H1 (cell line): ENCODE data around the gene HIVEP2. TPM values are rescaled to one million over a fixed set of nuclear protein-coding genes. Genes with fewer than 3 reads are reported as not detected.

Experiments used
- CTCF ChIA-PET: fragments of 300-600 bp; sonication (Branson Sonifier 250); formaldehyde crosslinking; loops from one replicate; lab custom pipeline; 2021; ENCODE audit not compliant: partially characterized antibody; lab: Charles Lee
- POLR2A ChIA-PET: fragments of 300-600 bp; sonication (Branson Sonifier 250); formaldehyde crosslinking; loops from one replicate; lab custom pipeline; 2021; ENCODE audit warnings: inconsistent platforms; ENCODE audit not compliant: partially characterized antibody; lab: Charles Lee
- DNase-seq, 2 experiments: peaks; one replicate each; pipeline versions ENCODE4 v3.0.0 to v3.0.0-alpha.2; 2010 to 2022; ENCODE audit warnings: low spot score in 2 of 2, low read depth in 1 of 2, mixed read lengths in 1 of 2
- FAIRE-seq: peaks from 2 replicates; lab custom pipeline; 2011; peaks lifted over from hg19 to GRCh38; lab: Jason Lieb, UNC
- H2AFZ ChIP-seq: 2 replicates; pipeline ENCODE4 v1.8.1; 2012; ENCODE audit warnings: low read length, inconsistent platforms
- H2AK5ac ChIP-seq: 2 replicates; pipeline ENCODE4 v1.6.1; 2013; ENCODE audit warnings: low read depth, low read length
- H2BK120ac ChIP-seq: replicated peaks from 2 replicates; pipeline ENCODE3; 2013; ENCODE audit warnings: low read depth, low read length, inconsistent platforms
- H2BK12ac ChIP-seq: 2 replicates; pipeline ENCODE4 v1.6.1; 2013; ENCODE audit warnings: low read depth, low read length
- H2BK15ac ChIP-seq: 2 replicates; pipeline ENCODE4 v1.6.1; 2013; ENCODE audit warnings: low read length
- H2BK20ac ChIP-seq: 2 replicates; pipeline ENCODE4 v1.6.1; 2013; ENCODE audit warnings: low read length
- H2BK5ac ChIP-seq: 2 replicates; pipeline ENCODE4 v1.6.1; 2013; ENCODE audit warnings: low read depth, low read length
- H3K14ac ChIP-seq: 2 replicates; pipeline ENCODE4 v1.6.1; 2013; ENCODE audit warnings: inconsistent platforms; ENCODE audit not compliant: insufficient read length
- H3K18ac ChIP-seq: 2 replicates; pipeline ENCODE4 v1.6.1; 2013; ENCODE audit warnings: low read length; ENCODE audit errors: extremely low read depth
- H3K23ac ChIP-seq: 2 replicates; pipeline ENCODE4 v1.6.1; 2013; ENCODE audit warnings: inconsistent platforms; ENCODE audit not compliant: insufficient read length
- H3K23me2 ChIP-seq: 2 replicates; pipeline ENCODE4 v1.6.1; 2013; ENCODE audit warnings: low read depth, low read length
- H3K27ac ChIP-seq: 2 replicates; pipeline ENCODE4 v1.6.1; 2011; ENCODE audit warnings: low read depth, low read length, inconsistent platforms
- H3K27me3 ChIP-seq, 4 experiments: replicated peaks in 1 of 4; 1 replicate in 1 of 4; 2 replicates in 3 of 4; pipeline versions ENCODE4 v1.6.1 to v1.8.1; 2011 to 2013; ENCODE audit warnings: low read length in 3 of 4, mild to moderate bottlenecking in 3 of 4, inconsistent platforms in 2 of 4, mixed read lengths in 2 of 4, moderate library complexity in 1 of 4; ENCODE audit not compliant: control insufficient read depth in 3 of 4, insufficient read depth in 3 of 4; ENCODE audit errors: extremely low read depth in 1 of 4
- H3K36me3 ChIP-seq, 4 experiments: 2 replicates each; pipeline versions ENCODE4 v1.6.1 to v1.8.1; 2011 to 2013; ENCODE audit warnings: mild to moderate bottlenecking in 4 of 4, low read length in 3 of 4, moderate library complexity in 2 of 4, control low read depth in 1 of 4, inconsistent platforms in 1 of 4; ENCODE audit not compliant: insufficient read depth in 4 of 4, control insufficient read depth in 2 of 4
- H3K4ac ChIP-seq: replicated peaks from 2 replicates; pipeline ENCODE3; 2013; ENCODE audit warnings: low read length, low read depth, mixed read lengths, inconsistent platforms; ENCODE audit not compliant: insufficient read length
- H3K4me1 ChIP-seq, 4 experiments: replicated peaks in 1 of 4; 1 replicate in 1 of 4; 2 replicates in 3 of 4; pipeline versions ENCODE4 v1.6.1 to v1.8.1; 2011 to 2013; ENCODE audit warnings: low read length in 3 of 4, inconsistent platforms in 2 of 4, mixed read lengths in 1 of 4; ENCODE audit not compliant: insufficient read depth in 4 of 4, control insufficient read depth in 3 of 4
- H3K4me2 ChIP-seq, 2 experiments: 2 replicates each; pipeline versions ENCODE4 v1.6.1 to v1.8.1; 2011 to 2013; ENCODE audit warnings: low read depth in 2 of 2, low read length in 2 of 2, control low read depth in 1 of 2, inconsistent platforms in 1 of 2, mild to moderate bottlenecking in 1 of 2; ENCODE audit not compliant: insufficient read depth in 1 of 2
- H3K4me3 ChIP-seq, 4 experiments: fragments of 200-600, 300-600 bp in 1 of 4; sonication (generic), shearing (Covaris generic), sonication (Bioruptor Twin) in 1 of 4; 2 replicates each; pipeline versions ENCODE4 v1.5.1 to v1.8.1; 2011 to 2016; ENCODE audit warnings: low read length in 4 of 4, low read depth in 3 of 4, control low read depth in 2 of 4, inconsistent platforms in 2 of 4, mild to moderate bottlenecking in 2 of 4, mixed read lengths in 1 of 4, moderate library complexity in 1 of 4; ENCODE audit not compliant: insufficient read depth in 2 of 4; ENCODE audit errors: extremely low read depth in 1 of 4
- H3K56ac ChIP-seq: replicated peaks from 2 replicates; pipeline ENCODE3; 2013; ENCODE audit warnings: low read depth, mild to moderate bottlenecking, mixed read lengths, low read length, inconsistent platforms; ENCODE audit not compliant: insufficient read length
- H3K79me1 ChIP-seq: 2 replicates; pipeline ENCODE4 v1.6.1; 2013; ENCODE audit warnings: low read depth, low read length, control low read depth
- H3K79me2 ChIP-seq, 2 experiments: 2 replicates each; pipeline versions ENCODE4 v1.6.1 to v1.8.1; 2012 to 2013; ENCODE audit warnings: low read length in 2 of 2, mild to moderate bottlenecking in 2 of 2, inconsistent platforms in 1 of 2; ENCODE audit not compliant: insufficient read depth in 2 of 2, control insufficient read depth in 1 of 2
- H3K9ac ChIP-seq, 4 experiments: replicated peaks in 1 of 4; 1 replicate in 1 of 4; 2 replicates in 3 of 4; pipeline versions ENCODE4 v1.6.1 to v1.8.1; 2011 to 2013; ENCODE audit warnings: low read depth in 3 of 4, low read length in 3 of 4, control low read depth in 2 of 4, mild to moderate bottlenecking in 2 of 4, moderate library complexity in 2 of 4, inconsistent platforms in 1 of 4; ENCODE audit errors: extremely low read depth in 1 of 4
- H3K9me3 ChIP-seq, 2 experiments: 2 replicates each; pipeline versions ENCODE4 v1.6.1 to v1.8.1; 2012 to 2013; ENCODE audit warnings: mild to moderate bottlenecking in 2 of 2, moderate library complexity in 2 of 2, control low read depth in 1 of 2, inconsistent platforms in 1 of 2, low read depth in 1 of 2, low read length in 1 of 2, mixed read lengths in 1 of 2; ENCODE audit not compliant: insufficient read depth in 2 of 2
- H4K20me1 ChIP-seq, 2 experiments: replicated peaks in 1 of 2; 2 replicates each; pipeline versions ENCODE3 to v1.8.1; 2011 to 2013; ENCODE audit warnings: inconsistent platforms in 2 of 2, low read length in 2 of 2, mild to moderate bottlenecking in 1 of 2; ENCODE audit not compliant: insufficient read depth in 2 of 2, control insufficient read depth in 1 of 2
- H4K5ac ChIP-seq: 2 replicates; pipeline ENCODE4 v1.6.1; 2013; ENCODE audit warnings: low read length, low read depth, mixed read lengths, inconsistent platforms; ENCODE audit not compliant: insufficient read length
- H4K8ac ChIP-seq: 2 replicates; pipeline ENCODE4 v1.8.0; 2013; ENCODE audit warnings: mild to moderate bottlenecking, moderate library complexity, low read length, inconsistent platforms; ENCODE audit not compliant: insufficient read depth; ENCODE audit errors: extremely low read depth
- H4K91ac ChIP-seq: replicated peaks from 2 replicates; pipeline ENCODE3; 2013; ENCODE audit warnings: low read length, mixed read lengths, inconsistent platforms; ENCODE audit not compliant: insufficient read length
- ASH2L ChIP-seq: fragments of 200-600, 300-600 bp; sonication (generic); IDR thresholded peaks from one replicate; pipeline ENCODE4 v1.7.1; 2017; ENCODE audit warnings: low read length
- BRCA1 ChIP-seq: IDR thresholded peaks from 2 replicates; pipeline ENCODE4 v1.6.1; 2012; ENCODE audit warnings: low read depth, low read length, improper control_type of control experiment
- CHD2 ChIP-seq: IDR thresholded peaks from 2 replicates; pipeline ENCODE4 v1.6.1; 2012; ENCODE audit warnings: low read length, improper control_type of control experiment
- PHF8 ChIP-seq: fragments of 200-600 bp; sonication (generic); conservative IDR thresholded peaks from 2 replicates; pipeline ENCODE4 v1.7.1; 2012; ENCODE audit warnings: low read depth, mild to moderate bottlenecking, inconsistent platforms, low read length, moderate library complexity
- RFX5 ChIP-seq: IDR thresholded peaks from 2 replicates; pipeline ENCODE4 v1.6.1; 2011; ENCODE audit warnings: low read depth, low read length, improper control_type of control experiment, borderline replicate concordance
- TAF1 ChIP-seq: IDR thresholded peaks from 2 replicates; pipeline ENCODE4 v1.6.1; 2011; ENCODE audit warnings: mild to moderate bottlenecking, low read depth, low read length
- WGBS, 2 experiments: shearing (Covaris generic) in 1 of 2; methylation state at CpG; one replicate each; pipeline versions ENCODE4 v1.1.6 to v1.1.7; 2013 to 2015; ENCODE audit warnings: low lambda C conversion rate in 2 of 2, mixed read lengths in 2 of 2, inconsistent platforms in 1 of 2, low coverage in 1 of 2, missing lambda C conversion rate in 1 of 2; ENCODE audit not compliant: insufficient replicate concordance in 2 of 2, insufficient coverage in 1 of 2, insufficient read length in 1 of 2; ENCODE audit errors: extremely low coverage in 1 of 2, missing lambda C conversion rate in 1 of 2; 5-methylcytosine and 5-hydroxymethylcytosine counted together
- polyA plus RNA-seq, 7 experiments: library from polyadenylated mRNA; depleted of rRNA in 3 of 7; stranded (reverse) in 5 of 7; unstranded in 2 of 7; fragments of >200 nt in 5 of 7; fragments of 200-250 nt in 2 of 7; gene quantifications; 1 replicate in 5 of 7; 2 replicates in 1 of 7; 4 replicates in 1 of 7; pipeline versions ENCODE4 v1.2.1 to v1.2.3, GENCODE V29; 2011 to 2013; ENCODE audit warnings: missing spikeins in 2 of 7, mixed read lengths in 2 of 7
- total RNA-seq: library from RNA; stranded (reverse); fragmentation: NEBNext Ultra II Directional; extraction: Animal tissue kit (Norgen Biotek cat#: 25700); gene quantifications from 2 replicates; pipeline ENCODE4 v1.2.1, GENCODE V29; 2021

HIVEP2 gene
- total and polyA plus RNA-seq, 2 of the 8 experiments (the other 6 are each of a cell fraction or from before 2014, with no cell fraction given), result 2.2 to 6.1 TPM

DNA sequence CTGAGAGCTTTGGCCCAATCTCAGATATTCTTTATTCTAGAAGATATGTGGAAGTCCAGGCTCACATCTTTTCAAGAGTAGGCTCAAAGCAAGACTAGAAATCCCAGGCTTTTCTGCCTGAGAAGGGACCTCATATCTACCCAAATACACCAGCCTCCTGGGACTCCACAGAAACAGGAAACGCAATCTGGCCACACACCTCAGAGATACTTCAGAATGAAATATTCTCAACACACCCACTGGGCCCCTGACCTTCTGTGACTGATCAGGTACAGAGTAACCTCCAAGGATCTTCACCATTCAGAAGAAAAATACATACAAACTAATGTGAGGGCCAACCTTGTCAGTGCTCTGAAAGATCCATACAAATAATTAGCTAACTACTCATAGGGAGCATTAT lies 183.2 kb downstream of the HIVEP2 start:
- no peak for DNase-seq
- no peak overlapping the region for H3K23ac ChIP-seq
- 70% methylated on average over 1 of the region's 1 CpG; no CpG with 5 or more reads in 1 of the 2 experiments for WGBS, 2 experiments
- no peak overlapping the region for H4K5ac ChIP-seq
- no peak overlapping the region for H3K9ac ChIP-seq
- H2BK120ac ChIP-seq, result no peak overlapping the region
- no peak overlapping the region for H4K8ac ChIP-seq
- no peak overlapping the region for H2BK5ac ChIP-seq
- H3K14ac ChIP-seq, result no peak overlapping the region
- H2BK12ac ChIP-seq, result no peak overlapping the region
- no peak overlapping the region for H3K56ac ChIP-seq
- H2AFZ ChIP-seq, result no peak overlapping the region
- no peaks in the 10 kb centered on the region for H3K23me2 ChIP-seq
- TF ChIP-seq BRCA1, result no peak
- TF ChIP-seq TAF1, result no peak
- TF ChIP-seq RFX5, result no peak
- TF ChIP-seq CHD2, result no peak
- TF ChIP-seq ASH2L, result no peak
- no peak for TF ChIP-seq PHF8
- H3K79me2 ChIP-seq, result no peaks in the 10 kb centered on the region
- no peaks in the 10 kb centered on the region for H3K4me1 ChIP-seq
- FAIRE-seq, result no peak
- no peak overlapping the region for H3K4me2 ChIP-seq
- no peaks in the 10 kb centered on the region for H3K79me1 ChIP-seq
- H4K20me1 ChIP-seq, result peaks cover 0 to 1% of the 10 kb centered on the region in 2 experiments
- ChIA-PET POLR2A (no interaction called here), CTCF (no interaction called here)
- H3K27me3 ChIP-seq, result no peaks in the 10 kb centered on the region
- no peak overlapping the region for H2BK15ac ChIP-seq
- H3K36me3 ChIP-seq, result peaks cover 2 to 14% (median 7%) of the 10 kb centered on the region in 4 experiments; a peak in 6 of 8 replicates
- H4K91ac ChIP-seq, result no peak overlapping the region
- H3K4me3 ChIP-seq, result no peak overlapping the region
- no peaks in the 10 kb centered on the region for H3K9me3 ChIP-seq
- H3K4ac ChIP-seq, result no peak overlapping the region
- no peak overlapping the region for H3K18ac ChIP-seq
- H2BK20ac ChIP-seq, result no peak overlapping the region
- no peak overlapping the region for H2AK5ac ChIP-seq
- no peak overlapping the region for H3K27ac ChIP-seq
